Umbilical cord (tissue), 2 donors: Measurements from ENCODE around the gene ANKRD30A. TPM values are rescaled to one million over a fixed set of nuclear protein-coding genes. Genes with fewer than 3 reads are reported as not detected.
"Not testable (repeated sequence)": the region's sequence is repeated elsewhere in the genome, so short reads cannot be mapped to it uniquely, and the experiment has no call there.

Source experiments
- DNase-seq: peaks from one replicate; pipeline ENCODE4 v3.0.0-alpha.2; 2015; ENCODE audit warnings: low spot score
- total RNA-seq: library from RNA; depleted of rRNA; stranded (reverse); fragments of >200 nt; gene quantifications from one replicate; pipeline ENCODE4 v1.2.3, GENCODE V29; 2014; ENCODE audit warnings: low replicate concordance; ENCODE audit not compliant: insufficient read depth

The ANKRD30A gene, protein sequence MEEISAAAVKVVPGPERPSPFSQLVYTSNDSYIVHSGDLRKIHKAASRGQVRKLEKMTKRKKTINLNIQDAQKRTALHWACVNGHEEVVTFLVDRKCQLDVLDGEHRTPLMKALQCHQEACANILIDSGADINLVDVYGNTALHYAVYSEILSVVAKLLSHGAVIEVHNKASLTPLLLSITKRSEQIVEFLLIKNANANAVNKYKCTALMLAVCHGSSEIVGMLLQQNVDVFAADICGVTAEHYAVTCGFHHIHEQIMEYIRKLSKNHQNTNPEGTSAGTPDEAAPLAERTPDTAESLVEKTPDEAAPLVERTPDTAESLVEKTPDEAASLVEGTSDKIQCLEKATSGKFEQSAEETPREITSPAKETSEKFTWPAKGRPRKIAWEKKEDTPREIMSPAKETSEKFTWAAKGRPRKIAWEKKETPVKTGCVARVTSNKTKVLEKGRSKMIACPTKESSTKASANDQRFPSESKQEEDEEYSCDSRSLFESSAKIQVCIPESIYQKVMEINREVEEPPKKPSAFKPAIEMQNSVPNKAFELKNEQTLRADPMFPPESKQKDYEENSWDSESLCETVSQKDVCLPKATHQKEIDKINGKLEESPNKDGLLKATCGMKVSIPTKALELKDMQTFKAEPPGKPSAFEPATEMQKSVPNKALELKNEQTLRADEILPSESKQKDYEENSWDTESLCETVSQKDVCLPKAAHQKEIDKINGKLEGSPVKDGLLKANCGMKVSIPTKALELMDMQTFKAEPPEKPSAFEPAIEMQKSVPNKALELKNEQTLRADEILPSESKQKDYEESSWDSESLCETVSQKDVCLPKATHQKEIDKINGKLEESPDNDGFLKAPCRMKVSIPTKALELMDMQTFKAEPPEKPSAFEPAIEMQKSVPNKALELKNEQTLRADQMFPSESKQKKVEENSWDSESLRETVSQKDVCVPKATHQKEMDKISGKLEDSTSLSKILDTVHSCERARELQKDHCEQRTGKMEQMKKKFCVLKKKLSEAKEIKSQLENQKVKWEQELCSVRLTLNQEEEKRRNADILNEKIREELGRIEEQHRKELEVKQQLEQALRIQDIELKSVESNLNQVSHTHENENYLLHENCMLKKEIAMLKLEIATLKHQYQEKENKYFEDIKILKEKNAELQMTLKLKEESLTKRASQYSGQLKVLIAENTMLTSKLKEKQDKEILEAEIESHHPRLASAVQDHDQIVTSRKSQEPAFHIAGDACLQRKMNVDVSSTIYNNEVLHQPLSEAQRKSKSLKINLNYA (N-terminal part only)
- 0.72 TPM for total RNA-seq

GRCh38 chr10:37125191-37125732 lies at the start of gene ANKRD30A:
ANKRD30A (plus strand) TSS chr10:37125598; CDS start chr10:37125788, 190 bp downstream.
- no peak for DNase-seq

GRCh38 chr10:37076083-37076482 lies 49.3 kb upstream of the ANKRD30A start:
- not testable (repeated sequence) for DNase-seq

GRCh38 chr10:37095792-37096573 lies 29.4 kb upstream of the ANKRD30A start:
- DNase-seq: no peak

- no peak for DNase-seq
These were observed 24.1 kb upstream of the ANKRD30A start for GRCh38 chr10:37101261-37101660.

DNA sequence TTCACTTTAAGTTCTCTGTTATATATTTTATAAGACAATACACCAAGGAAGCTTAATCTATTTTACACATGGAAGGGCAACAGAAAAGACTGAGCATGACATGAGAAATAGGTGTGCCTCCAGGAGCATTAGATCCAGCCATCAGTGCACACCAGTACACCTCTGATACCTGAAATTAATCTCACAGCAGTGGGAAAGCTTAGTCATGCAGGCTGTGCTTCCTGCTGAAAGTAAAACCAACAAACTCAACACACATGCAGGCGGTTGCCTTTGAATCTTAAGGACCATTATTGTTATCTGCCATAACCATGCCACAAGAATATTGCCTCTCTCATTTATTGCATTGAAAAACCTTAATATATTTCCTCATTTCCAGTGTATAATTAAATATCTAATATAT lies 16.4 kb upstream of the ANKRD30A start:
- DNase-seq: no peak

DNA sequence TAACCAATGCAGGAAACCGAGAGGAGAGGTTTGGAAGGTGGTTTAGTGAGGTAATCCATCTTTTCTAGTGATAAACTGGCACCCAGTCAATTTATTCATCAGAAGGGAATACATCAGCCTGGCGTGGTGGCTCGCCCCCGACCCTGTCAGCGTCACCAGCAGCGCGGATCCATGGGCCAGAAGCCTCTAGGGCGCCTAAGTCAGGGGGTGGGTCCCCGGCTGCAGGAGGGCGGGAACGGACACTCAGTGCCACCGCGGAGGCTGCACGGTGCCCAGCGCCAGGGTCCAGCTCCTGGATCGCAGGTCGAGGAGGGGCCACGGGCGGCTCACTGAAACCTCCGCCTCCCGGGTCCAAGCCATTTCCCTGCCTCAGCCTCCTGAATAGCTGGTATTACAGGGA lies 866 bp upstream of the ANKRD30A start:
- no peak for DNase-seq

DNA sequence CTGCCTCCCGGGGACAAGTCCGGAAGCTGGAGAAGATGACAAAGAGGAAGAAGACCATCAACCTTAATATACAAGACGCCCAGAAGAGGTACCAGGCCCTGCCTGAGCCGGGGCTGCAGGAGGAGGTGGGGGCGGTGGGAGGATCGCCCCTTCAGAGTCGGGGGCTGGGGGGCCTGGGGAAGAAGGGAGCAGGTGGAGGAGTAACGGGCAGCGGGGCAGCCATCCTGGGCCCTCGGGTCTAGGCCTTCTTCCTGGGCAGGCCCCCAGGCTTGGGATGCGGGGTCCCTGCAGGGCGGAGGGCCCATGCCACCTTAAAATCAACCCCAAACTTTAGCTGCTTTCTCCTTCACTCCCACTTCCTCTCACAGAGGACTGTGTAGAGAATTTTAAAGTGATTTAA lies 523 bp downstream of the ANKRD30A start:
- DNase-seq: no peak

GRCh38 chr10:37146443-37146842 lies 21.0 kb downstream of the ANKRD30A start:
- no peak for DNase-seq

GRCh38 chr10:37162430-37162829 lies 37.0 kb downstream of the ANKRD30A start:
- not testable (repeated sequence) for DNase-seq

GRCh38 chr10:37171945-37172344 lies 46.5 kb downstream of the ANKRD30A start:
- not testable (repeated sequence) for DNase-seq

DNA sequence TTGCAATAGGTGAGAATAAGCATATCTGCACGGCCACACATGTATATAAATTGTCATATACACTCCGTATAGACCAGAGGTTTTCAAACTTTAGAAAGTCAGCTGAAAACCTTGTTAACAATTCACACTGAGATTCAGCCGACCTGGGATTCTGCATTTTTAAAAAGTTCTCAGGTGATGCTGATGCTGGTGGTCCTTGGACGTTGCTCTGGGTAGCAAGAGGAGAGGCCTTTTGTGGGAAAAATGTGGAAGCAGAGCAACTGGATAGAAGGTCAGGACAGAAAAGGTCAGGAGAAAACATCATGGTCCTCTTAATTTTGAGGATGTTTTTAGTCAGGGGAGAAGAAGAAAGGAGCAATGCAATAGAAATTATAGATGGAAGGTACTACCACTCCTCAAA lies 52.9 kb downstream of the ANKRD30A start:
- DNase-seq: not testable (repeated sequence)

- DNase-seq: not testable (repeated sequence)
These were observed 57.3 kb downstream of the ANKRD30A start for GRCh38 chr10:37182719-37183118.

DNA sequence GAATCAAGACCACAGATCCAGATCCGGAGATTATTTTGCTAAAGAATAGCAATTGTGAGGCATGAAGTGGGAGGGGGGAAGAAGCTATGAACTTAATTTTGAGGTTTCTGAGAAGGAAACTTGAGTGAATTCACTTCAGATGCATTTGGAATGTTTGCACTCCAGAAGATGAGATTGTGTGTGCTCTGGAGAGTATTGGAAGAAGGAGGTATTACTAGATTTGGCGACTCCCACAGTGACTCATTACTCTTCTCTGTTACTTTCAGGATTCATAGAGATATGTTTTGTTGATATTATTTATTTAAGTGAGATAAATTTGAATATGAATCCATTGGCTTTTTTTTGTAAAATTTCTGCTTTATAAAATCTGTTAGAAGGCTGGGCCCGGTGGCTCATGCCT lies 80.7 kb downstream of the ANKRD30A start:
- DNase-seq: no peak

- DNase-seq: no peak
These were observed 95.5 kb downstream of the ANKRD30A start for GRCh38 chr10:37220866-37221265.

- no peak for DNase-seq
These were observed 96.6 kb downstream of the ANKRD30A start for GRCh38 chr10:37222046-37222445.

GRCh38 chr10:37225163-37225562 lies 99.8 kb downstream of the ANKRD30A start:
- no peak for DNase-seq

- DNase-seq: no peak
These were observed 101.1 kb downstream of the ANKRD30A start for GRCh38 chr10:37226524-37226923.

GRCh38 chr10:37234692-37235091 lies 109.3 kb downstream of the ANKRD30A start:
- DNase-seq: no peak

DNA sequence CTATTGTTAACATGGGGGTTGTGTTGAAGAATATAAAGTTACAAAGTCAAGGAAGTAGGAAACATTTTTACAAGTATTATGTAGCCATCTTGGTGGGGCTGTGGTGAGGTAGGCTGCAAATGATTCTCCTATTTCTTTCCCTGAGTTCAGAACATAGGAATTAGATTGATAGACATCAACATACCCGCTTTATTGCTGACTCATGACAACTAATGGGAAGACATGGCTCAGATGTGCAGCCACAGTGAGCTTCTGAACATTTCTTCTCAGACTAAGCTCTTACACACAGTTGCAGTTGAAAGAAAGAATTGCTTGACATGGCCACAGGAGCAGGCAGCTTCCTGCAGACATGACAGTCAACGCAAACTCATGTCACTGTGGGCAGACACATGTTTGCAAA lies 110.7 kb downstream of the ANKRD30A start:
- no peak for DNase-seq

GRCh38 chr10:37240223-37240622 lies 114.8 kb downstream of the ANKRD30A start:
- DNase-seq: no peak

DNA sequence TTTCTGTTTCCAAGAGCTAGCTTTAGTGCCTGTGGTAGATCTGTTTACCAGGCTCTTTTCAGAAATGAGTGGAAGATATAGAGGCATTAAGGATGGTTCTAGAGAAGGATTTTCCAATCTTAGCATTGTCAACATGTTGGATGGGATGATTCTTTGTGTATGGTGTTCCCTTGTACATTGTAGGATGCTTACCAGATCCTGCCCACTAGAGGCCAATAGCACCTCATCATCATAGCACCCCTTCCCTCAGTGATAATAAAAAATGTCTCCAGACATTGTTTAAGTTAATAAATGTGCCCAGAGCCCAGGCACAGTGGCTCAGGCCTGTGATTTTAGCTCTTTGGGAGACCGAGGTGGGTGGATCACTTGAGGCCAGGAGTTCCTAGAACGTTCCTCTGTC lies 121.2 kb downstream of the ANKRD30A start:
- no peak for DNase-seq
